Stimulated activated CD8-positive, alpha-beta memory T cell treated with anti-CD3 and anti-CD28 coated beads, Interleukin-15, amount 100 ng/mL, for 48 hours (primary cell): ENCODE data around the gene ZFYVE26.

Experiments
- DNase-seq, 2 donors: peaks; one replicate each; pipeline ENCODE4 v3.0.0-alpha.2; 2020; ENCODE audit warnings: low read depth in 2 of 2

The ZFYVE26 gene

GRCh38 chr14:67815573-67816225, 691 bp downstream of the ZFYVE26 start:
- no peak for DNase-seq

- DNase-seq = no peak
These were observed 1.6 kb downstream of the ZFYVE26 start for GRCh38 chr14:67814821-67815220.

- no peak for DNase-seq
These were observed 10.1 kb downstream of the ZFYVE26 start for GRCh38 chr14:67806246-67806645.

GRCh38 chr14:67800743-67801142, 15.6 kb downstream of the ZFYVE26 start:
- no peak for DNase-seq

- DNase-seq = no peak
These were observed 17.7 kb downstream of the ZFYVE26 start for GRCh38 chr14:67798731-67799130.

GRCh38 chr14:67787673-67788072, 28.7 kb downstream of the ZFYVE26 start:
- DNase-seq = no peak

- DNase-seq = no peak
These were observed 30.9 kb downstream of the ZFYVE26 start for GRCh38 chr14:67785270-67786109.

GRCh38 chr14:67784244-67784823, 32.1 kb downstream of the ZFYVE26 start:
- DNase-seq = no peak

GRCh38 chr14:67782090-67782489, 34.3 kb downstream of the ZFYVE26 start:
- no peak for DNase-seq

GRCh38 chr14:67778792-67779191, 37.6 kb downstream of the ZFYVE26 start:
- no peak for DNase-seq

- no peak for DNase-seq
These were observed 39.6 kb downstream of the ZFYVE26 start for GRCh38 chr14:67776653-67777322.

GRCh38 chr14:67773844-67774377, 42.5 kb downstream of the ZFYVE26 start:
- no peak for DNase-seq

- DNase-seq = no peak
These were observed 48.2 kb downstream of the ZFYVE26 start for GRCh38 chr14:67768219-67768618.

- DNase-seq = no peak
These were observed 50.2 kb downstream of the ZFYVE26 start for GRCh38 chr14:67766035-67766680.

- no peak for DNase-seq
These were observed 51.1 kb downstream of the ZFYVE26 start for GRCh38 chr14:67765192-67765834.

- no peak for DNase-seq
These were observed 51.9 kb downstream of the ZFYVE26 start for GRCh38 chr14:67764496-67764895.

- DNase-seq = no peak
These were observed 53.1 kb downstream of the ZFYVE26 start for GRCh38 chr14:67763158-67763822.

GRCh38 chr14:67762051-67762450, 54.3 kb downstream of the ZFYVE26 start:
- no peak for DNase-seq

GRCh38 chr14:67759916-67760315, 56.5 kb downstream of the ZFYVE26 start:
- no peak for DNase-seq

- DNase-seq = no peak
These were observed 59.2 kb downstream of the ZFYVE26 start for GRCh38 chr14:67757175-67757574.
